HG03460 (cell line): ENCODE data around the gene PKDCC.
A peak's percentile ranks its signal among the peaks of the same experiment; 100 is the strongest.

ENCODE experiments used
- ATAC-seq: cut with Tn5 transposase; IDR thresholded peaks from one replicate; pipeline ENCODE4 v1.9.1; 2021; ENCODE audit not compliant: unreplicated experiment

The PKDCC gene

GRCh38 chr2:42086500-42086953 lies 38.7 kb downstream of the PKDCC start:
- no peak for ATAC-seq

GRCh38 chr2:42087137-42087856 lies 39.5 kb downstream of the PKDCC start:
- ATAC-seq, result no peak

- ATAC-seq, result no peak
Observed at GRCh38 chr2:42087857-42088195, 40.0 kb downstream of the PKDCC start.

- ATAC-seq, result peak; percentile 90
Observed at GRCh38 chr2:42089340-42089925, 41.6 kb downstream of the PKDCC start.

GRCh38 chr2:42090216-42090615 lies 42.4 kb downstream of the PKDCC start:
- no peak for ATAC-seq

- no peak for ATAC-seq
Observed at GRCh38 chr2:42091671-42092070, 43.9 kb downstream of the PKDCC start.

GRCh38 chr2:42092084-42092996 lies 44.5 kb downstream of the PKDCC start:
- no peak for ATAC-seq

- no peak for ATAC-seq
Observed at GRCh38 chr2:42094114-42094513, 46.3 kb downstream of the PKDCC start.

- ATAC-seq, result no peak
Observed at GRCh38 chr2:42095923-42096408, 48.1 kb downstream of the PKDCC start.

GRCh38 chr2:42096869-42097591 lies 49.2 kb downstream of the PKDCC start:
- no peak for ATAC-seq

GRCh38 chr2:42098571-42099437 lies 51.0 kb downstream of the PKDCC start:
- ATAC-seq, result no peak

GRCh38 chr2:42099438-42100173 lies 51.8 kb downstream of the PKDCC start:
- ATAC-seq, result no peak

- ATAC-seq, result no peak
Observed at GRCh38 chr2:42100683-42101205, 52.9 kb downstream of the PKDCC start.

GRCh38 chr2:42101206-42102023 lies 53.6 kb downstream of the PKDCC start:
- ATAC-seq, result no peak

- peak; percentile 51 for ATAC-seq
Observed at GRCh38 chr2:42102024-42102590, 54.3 kb downstream of the PKDCC start.

GRCh38 chr2:42102591-42103450 lies 55.0 kb downstream of the PKDCC start:
- ATAC-seq, result peak; percentile 8

GRCh38 chr2:42103829-42104228 lies 56.0 kb downstream of the PKDCC start:
- no peak for ATAC-seq
